Heart right ventricle (tissue), 16 donors: ENCODE data around the gene MPRIP. TPM values are rescaled to one million over a fixed set of nuclear protein-coding genes. Genes with fewer than 3 reads are reported as not detected.

ENCODE experiments used
- ATAC-seq, 8 donors: fragments of 200-7000 bp; cut with Tn5 transposase; one replicate each; pipeline ENCODE4 v1.9.1; 2020; ENCODE audit warnings: mild to moderate bottlenecking in 8 of 8, moderate library complexity in 8 of 8, moderate number of reproducible peaks in 1 of 8
- DNase-seq, 2 donors: peaks; one replicate each; pipeline ENCODE4 v3.0.0-alpha.2; 2020
- H3K27ac ChIP-seq, 10 donors: fragments of 200-600 bp; sonication (generic) in 2 of 10; one replicate each; pipeline versions ENCODE4 v1.5.0 to v1.8.0; 2020 to 2022; ENCODE audit warnings: mild to moderate bottlenecking in 3 of 10
- H3K27me3 ChIP-seq, 7 donors: fragments of 200-600 bp; one replicate each; pipeline ENCODE4 v1.8.0; 2021 to 2022; ENCODE audit warnings: mild to moderate bottlenecking in 2 of 7
- H3K36me3 ChIP-seq, 9 donors: fragments of 200-600 bp; sonication (generic) in 1 of 9; one replicate each; pipeline versions ENCODE4 v1.5.0 to v1.8.0; 2020 to 2022; ENCODE audit warnings: mild to moderate bottlenecking in 2 of 9
- H3K4me1 ChIP-seq, 9 donors: fragments of 200-600 bp; sonication (generic) in 1 of 9; one replicate each; pipeline versions ENCODE4 v1.5.0 to v1.8.0; 2020 to 2022; ENCODE audit warnings: mild to moderate bottlenecking in 4 of 9
- H3K4me3 ChIP-seq, 10 donors: fragments of 200-600 bp; sonication (generic) in 2 of 10; one replicate each; pipeline versions ENCODE4 v1.5.0 to v1.8.0; 2020 to 2022; ENCODE audit warnings: mild to moderate bottlenecking in 7 of 10, moderate library complexity in 2 of 10
- H3K9me3 ChIP-seq, 11 donors: fragments of 200-600 bp in 10 of 11; sonication (generic) in 2 of 11; one replicate each; pipeline versions ENCODE4 v1.5.0 to v1.8.0; 2013 to 2022; ENCODE audit warnings: mild to moderate bottlenecking in 2 of 11, control low read depth in 1 of 11, moderate library complexity in 1 of 11
- WGBS, 2 donors: extraction: QIAGEN DNeasy Blood & Tissue Kit; methylation state at CpG; one replicate each; pipeline ENCODE4 v1.1.7; 2013; ENCODE audit warnings: inconsistent platforms in 1 of 2; 5-methylcytosine and 5-hydroxymethylcytosine counted together
- intact Hi-C, 10 donors: fragments of 100-400 bp; cut with DNase I; formaldehyde crosslinking; loops; one replicate each; pipeline versions ENCODE4 v1.11.1 to v1.14.2; 2022
- polyA plus RNA-seq, 2 donors: library from polyadenylated mRNA; stranded (reverse); fragments of 200-250 nt; gene quantifications; one replicate each; pipeline ENCODE4 v1.2.3, GENCODE V29; 2013
- total RNA-seq, 10 donors: library from RNA; stranded (reverse); fragmentation: NEBNext Ultra II Directional in 3 of 10; extraction: Animal tissue kit (Norgen Biotek cat#: 25700) in 3 of 10; gene quantifications; one replicate each; pipeline versions ENCODE4 v1.2.1 to v1.2.4, GENCODE V29; 2021 to 2023
- TF ChIP-seq, protein P1 (sequence below), 9 donors: fragments of 200-600 bp; sonication (generic) in 2 of 9; IDR thresholded peaks; one replicate each; pipeline versions ENCODE4 v1.5.0 to v1.8.0; 2021 to 2022; ENCODE audit warnings: antibody characterized with exemption in 9 of 9, mild to moderate bottlenecking in 5 of 9, moderate library complexity in 1 of 9
- donor health status: Arrhythmogenic right ventricular cardiomyopathy.
- donor health status: ischemic (EF 13 %, LVEDD 7.1; RV severe dilation, severe dysfunction).
- donor health status: healthy with polysubstance abuse.
- donor health status: DM: no; HTN: yes; CAD: no.
- donor health status: DM: no; HTN: no; CAD: no.
- donor health status: ischemic (EF 25% LVEDD 6.9; RV normal size, moderate dysfunction).
- donor health status: ischemic (EF 25% LVEDD 5.7; RV mildly dilated, moderate dysfunction).
- donor health status: healthy.
- donor health status: DM: yes; HTN: yes; CAD: no.
- donor health status: Ischemic cardiomyopathy.
- donor health status: ischemic (EF 35%, LVEDD 5.7; RV mildly dilated, moderate dysfunction).
- donor health status: nonischemic (EF 11% LVEDD 7.7; RV severe dilation, severe dysfunction).
- donor health status: DM: yes; HTN: yes; CAD: no.
- donor health status: PGD.
- donor health status: ischemic (EF 29% LVEDD 5.4; RV normal size, mild dysfunction).
- donor health status: nonischemic (EF 23%, LVEDD 6.1; RV moderate dilation, normal function).

Gene MPRIP
- total and polyA plus RNA-seq, 12 donors = 225 to 409 (median 321) TPM

DNA sequence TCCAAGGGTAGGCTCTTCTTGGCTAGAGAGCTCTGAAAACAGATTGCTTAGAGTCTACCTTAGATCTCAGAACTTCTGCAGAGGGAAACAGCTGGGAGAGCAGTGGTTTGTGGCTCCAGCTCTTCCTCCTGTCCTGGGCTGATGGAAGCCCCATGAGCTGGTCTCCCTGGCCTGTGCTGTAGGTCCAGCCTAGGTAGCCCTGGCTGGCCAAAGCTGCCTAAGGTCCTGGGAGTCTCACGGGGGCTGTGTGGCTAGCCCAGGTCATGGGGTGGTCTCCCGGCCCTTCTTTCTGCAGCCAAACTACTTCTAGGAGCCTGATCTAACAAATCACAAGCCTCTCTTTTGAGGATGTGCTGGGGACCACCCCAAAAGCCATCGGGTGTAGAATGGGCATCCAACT lies 75.7 kb downstream of the MPRIP start:
- 89 to 92% methylated on average over 3 of the region's 3 CpGs for WGBS, 2 donors

DNA sequence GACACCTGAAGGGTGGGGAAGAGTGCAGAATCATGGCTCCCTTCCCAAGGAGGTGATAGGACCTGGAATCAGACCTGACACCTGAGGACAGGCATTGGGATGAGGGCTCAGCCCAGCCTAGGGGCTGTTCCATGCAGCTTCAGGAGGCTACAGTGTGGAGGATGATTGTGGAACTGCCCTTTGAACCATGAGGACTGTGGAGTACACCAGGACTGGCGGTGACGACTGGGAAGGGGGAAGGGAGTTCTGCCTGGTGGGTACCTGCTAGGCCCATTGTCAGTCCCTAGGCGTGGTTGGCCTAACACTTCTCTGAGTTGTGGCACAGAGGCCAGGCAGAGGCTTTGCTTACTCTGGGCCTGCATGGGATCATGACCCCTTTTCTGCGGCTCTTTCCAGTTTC lies 76.1 kb downstream of the MPRIP start:
- Histone ChIP-seq H3K9me3 (no peaks in the 10 kb centered on the region), H3K36me3 (no peaks in the 10 kb centered on the region), H3K27me3 (no peaks in the 10 kb centered on the region), H3K4me1 (peaks cover 48 to 94% (median 87%) of the 10 kb centered on the region in 9 donors), H3K4me3 (no peak overlapping the region), H3K27ac (peak overlapping the region in 9 of 10 donors; percentile 44 to 85 (median 73))
- DNase-seq (no peak), ATAC-seq (no peak)
- intact Hi-C loops = loop anchor here in 2 of 10 donors (10.0 kb wide), 2 partner anchors 74 to 114 kb away; partner anchors contain the start of gene MPRIP (in 1 of the 2)
- TF ChIP-seq, protein P1, sequence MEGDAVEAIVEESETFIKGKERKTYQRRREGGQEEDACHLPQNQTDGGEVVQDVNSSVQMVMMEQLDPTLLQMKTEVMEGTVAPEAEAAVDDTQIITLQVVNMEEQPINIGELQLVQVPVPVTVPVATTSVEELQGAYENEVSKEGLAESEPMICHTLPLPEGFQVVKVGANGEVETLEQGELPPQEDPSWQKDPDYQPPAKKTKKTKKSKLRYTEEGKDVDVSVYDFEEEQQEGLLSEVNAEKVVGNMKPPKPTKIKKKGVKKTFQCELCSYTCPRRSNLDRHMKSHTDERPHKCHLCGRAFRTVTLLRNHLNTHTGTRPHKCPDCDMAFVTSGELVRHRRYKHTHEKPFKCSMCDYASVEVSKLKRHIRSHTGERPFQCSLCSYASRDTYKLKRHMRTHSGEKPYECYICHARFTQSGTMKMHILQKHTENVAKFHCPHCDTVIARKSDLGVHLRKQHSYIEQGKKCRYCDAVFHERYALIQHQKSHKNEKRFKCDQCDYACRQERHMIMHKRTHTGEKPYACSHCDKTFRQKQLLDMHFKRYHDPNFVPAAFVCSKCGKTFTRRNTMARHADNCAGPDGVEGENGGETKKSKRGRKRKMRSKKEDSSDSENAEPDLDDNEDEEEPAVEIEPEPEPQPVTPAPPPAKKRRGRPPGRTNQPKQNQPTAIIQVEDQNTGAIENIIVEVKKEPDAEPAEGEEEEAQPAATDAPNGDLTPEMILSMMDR (IDR thresholded peaks at IDR 0.05) = no peak
- 68 to 81% methylated on average over 4 of the region's 4 CpGs for WGBS, 2 donors

More for the DNA sequence above, 75.7 kb downstream of the MPRIP start:
- Histone ChIP-seq H3K27me3 (no peaks in the 10 kb centered on the region), H3K4me3 (no peak overlapping the region), H3K36me3 (no peaks in the 10 kb centered on the region), H3K9me3 (no peaks in the 10 kb centered on the region), H3K27ac (peak overlapping the region in 8 of 10 donors; percentile 18 to 85 (median 76)), H3K4me1 (peaks cover 48 to 95% (median 89%) of the 10 kb centered on the region in 9 donors)
- intact Hi-C loops = loop anchor here in 2 of 10 donors (10.0 kb wide), 2 partner anchors 73 to 113 kb away; partner anchors contain the start of gene MPRIP (in 1 of the 2)
- ATAC-seq (no peak), DNase-seq (no peak)
- TF ChIP-seq, protein P1 (IDR thresholded peaks at IDR 0.05) = no peak

DNA sequence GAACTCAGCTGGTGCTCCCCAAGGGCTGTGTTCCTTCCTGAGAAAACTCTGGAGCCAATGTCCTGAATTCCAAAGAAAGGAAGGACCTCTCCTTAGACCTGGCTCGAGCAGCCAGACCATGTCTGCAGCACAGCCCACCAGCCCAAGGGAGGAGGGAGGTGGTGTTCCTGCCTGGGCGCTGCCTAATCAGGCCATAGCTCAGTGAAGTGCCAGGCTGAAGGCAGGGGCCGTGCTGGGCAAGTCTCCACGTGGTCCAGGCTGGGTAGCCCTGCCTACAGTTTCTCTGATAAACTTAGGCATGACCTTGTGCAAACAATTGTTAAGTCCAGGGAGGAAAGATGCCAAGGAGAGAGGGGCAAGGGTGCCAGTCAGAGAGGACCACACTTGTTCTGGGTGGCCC lies 76.8 kb downstream of the MPRIP start:
- 27 to 28% methylated on average over 4 of the region's 4 CpGs for WGBS, 2 donors
- peak; percentile 66 to 90 (median 80) for ATAC-seq
- H3K27me3 ChIP-seq = no peaks in the 10 kb centered on the region
- H3K4me3 ChIP-seq = no peak overlapping the region
- H3K9me3 ChIP-seq = no peaks in the 10 kb centered on the region
- H3K27ac ChIP-seq = peak overlapping the region in 9 of 10 donors; percentile 44 to 85 (median 73)
- peak; percentile 68 to 70 for DNase-seq
- H3K4me1 ChIP-seq = peaks cover 48 to 94% (median 80%) of the 10 kb centered on the region in 9 donors
- intact Hi-C loops = loop anchor here in 2 of 10 donors (10.0 kb wide), 2 partner anchors 74 to 114 kb away; partner anchors contain the start of gene MPRIP (in 1 of the 2)
- H3K36me3 ChIP-seq = no peaks in the 10 kb centered on the region
- TF ChIP-seq, protein P1 (IDR thresholded peaks at IDR 0.05) = no peak

DNA sequence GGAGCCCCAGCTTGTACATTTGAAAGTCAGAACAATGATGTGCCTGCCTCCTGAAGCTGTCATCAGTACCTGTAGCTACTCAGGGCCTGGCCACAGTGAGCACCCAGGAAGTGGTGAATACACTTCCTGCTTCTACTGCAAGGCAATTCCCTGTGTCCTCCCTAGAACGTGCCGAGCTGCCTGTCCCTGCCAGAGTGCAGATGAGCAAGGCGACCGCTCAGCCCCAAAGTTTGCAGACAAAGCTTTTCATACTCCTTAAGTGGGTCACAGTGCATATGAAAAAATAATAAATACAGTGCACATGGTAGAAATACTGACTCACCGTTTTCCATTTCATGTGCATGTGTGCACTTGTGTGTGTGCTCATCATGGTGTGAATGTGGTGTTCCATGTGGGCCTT lies 77.3 kb downstream of the MPRIP start:
- Histone ChIP-seq H3K27me3 (no peaks in the 10 kb centered on the region), H3K4me3 (no peak overlapping the region), H3K27ac (peak overlapping the region; percentile 14 to 85 (median 72)), H3K36me3 (no peaks in the 10 kb centered on the region), H3K4me1 (peaks cover 45 to 94% (median 76%) of the 10 kb centered on the region in 9 donors), H3K9me3 (no peaks in the 10 kb centered on the region)
- intact Hi-C loops = loop anchor here in 2 of 10 donors (10.0 kb wide), 2 partner anchors 75 to 115 kb away; partner anchors contain the start of gene MPRIP (in 1 of the 2)
- TF ChIP-seq, protein P1 (IDR thresholded peaks at IDR 0.05) = no peak
- DNase-seq = no peak
- 35 to 41% methylated on average over 5 of the region's 5 CpGs for WGBS, 2 donors
- peak in 7 of 8 donors; percentile 11 to 40 (median 25) for ATAC-seq
